ENCODE measurements around the gene PPARGC1A.

The PPARGC1A gene

GRCh38 chr4:23915459-23916132, 25.7 kb upstream of the PPARGC1A start:
- H4K20me1 ChIP-seq = no peaks in the 10 kb centered on the region
- no peaks in the 10 kb centered on the region for H3K36me3 ChIP-seq
- H3K4me1 ChIP-seq = no peaks in the 10 kb centered on the region
- no peak overlapping the region for H3K4me2 ChIP-seq
- no peaks in the 10 kb centered on the region for H3K9me3 ChIP-seq (replicated peaks in 1 of 11)
- H3K27ac ChIP-seq = no peak overlapping the region
- H3K9ac ChIP-seq = no peak overlapping the region
- H3K27me3 ChIP-seq = no peaks in the 10 kb centered on the region
- no peak overlapping the region for H3K4me3 ChIP-seq
- no peak for TF ChIP-seq Cebpa-rat (IDR thresholded peaks at IDR 0.05)

GRCh38 chr4:23911675-23912455, 22.0 kb upstream of the PPARGC1A start:
- H3K4me1 ChIP-seq = no peaks in the 10 kb centered on the region
- no peak overlapping the region for H3K9ac ChIP-seq
- H3K4me3 ChIP-seq = no peak overlapping the region
- H3K4me2 ChIP-seq = no peak overlapping the region
- H3K36me3 ChIP-seq = no peaks in the 10 kb centered on the region
- no peaks in the 10 kb centered on the region for H3K27me3 ChIP-seq
- no peak overlapping the region for H3K27ac ChIP-seq
- TF ChIP-seq Cebpa-rat (IDR thresholded peaks at IDR 0.05) = no peak
- H4K20me1 ChIP-seq = no peaks in the 10 kb centered on the region
- H3K9me3 ChIP-seq (replicated peaks in 1 of 11) = no peaks in the 10 kb centered on the region

DNA sequence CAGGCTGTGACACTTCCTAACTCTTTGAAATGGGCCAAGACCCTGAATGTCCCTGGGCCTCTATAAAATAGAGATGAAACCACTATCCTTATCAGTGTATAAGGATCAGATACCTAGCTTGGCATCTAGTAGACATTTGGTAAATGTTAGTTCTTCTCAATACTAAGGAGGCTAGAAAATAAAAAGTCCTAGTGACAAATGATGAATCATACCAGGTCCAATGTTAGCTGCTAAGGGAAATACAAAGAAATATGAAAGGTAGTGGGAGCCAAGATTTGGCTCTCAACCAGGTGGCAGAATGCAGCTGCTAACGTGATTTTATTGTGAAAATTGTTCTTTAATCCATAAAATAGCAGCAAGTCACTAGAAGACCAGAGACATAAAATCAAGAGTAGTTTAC, 19.8 kb upstream of the PPARGC1A start:
- Histone ChIP-seq H4K20me1 (no peaks in the 10 kb centered on the region), H3K9me3 (replicated peaks in 1 of 11) (no peaks in the 10 kb centered on the region), H3K4me1 (peaks cover 0 to 17% (median 7%) of the 10 kb centered on the region in 10 experiments; a peak in 8 of 20 replicates), H3K27ac (no peak overlapping the region), H3K9ac (no peak overlapping the region), H3K4me2 (no peak overlapping the region), H3K36me3 (no peaks in the 10 kb centered on the region), H3K4me3 (no peak overlapping the region), H3K27me3 (no peaks in the 10 kb centered on the region)
- TF ChIP-seq Cebpa-rat (IDR thresholded peaks at IDR 0.05) = no peak

DNA sequence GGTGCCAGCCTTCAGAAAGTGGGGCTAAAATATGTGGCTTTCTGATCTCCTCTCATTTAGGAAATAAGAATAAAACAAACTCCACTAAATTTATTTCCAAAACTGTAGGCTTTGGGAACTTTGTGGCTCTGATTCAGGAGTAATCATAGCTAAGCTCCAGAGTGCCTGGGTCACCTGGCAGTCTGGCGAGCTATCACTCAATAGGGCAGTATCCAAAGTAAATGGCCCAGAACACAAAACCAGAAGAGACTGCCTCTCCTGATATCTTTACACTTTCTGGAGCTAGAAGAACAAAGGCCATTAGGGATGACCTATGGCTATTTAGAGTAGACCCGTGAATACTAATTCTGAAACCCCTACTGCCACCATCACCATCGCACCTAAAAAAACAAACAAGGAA, 17.0 kb upstream of the PPARGC1A start:
- no peaks in the 10 kb centered on the region for H3K9me3 ChIP-seq (replicated peaks in 1 of 11)
- TF ChIP-seq Cebpa-rat (IDR thresholded peaks at IDR 0.05) = no peak
- no peaks in the 10 kb centered on the region for H3K27me3 ChIP-seq
- H3K36me3 ChIP-seq = no peaks in the 10 kb centered on the region
- no peaks in the 10 kb centered on the region for H4K20me1 ChIP-seq
- H3K4me1 ChIP-seq = peaks cover 0 to 29% (median 18%) of the 10 kb centered on the region in 10 experiments; a peak in 10 of 20 replicates
- no peak overlapping the region for H3K4me3 ChIP-seq
- no peak overlapping the region for H3K27ac ChIP-seq
- no peak overlapping the region for H3K9ac ChIP-seq
- H3K4me2 ChIP-seq = no peak overlapping the region

DNA sequence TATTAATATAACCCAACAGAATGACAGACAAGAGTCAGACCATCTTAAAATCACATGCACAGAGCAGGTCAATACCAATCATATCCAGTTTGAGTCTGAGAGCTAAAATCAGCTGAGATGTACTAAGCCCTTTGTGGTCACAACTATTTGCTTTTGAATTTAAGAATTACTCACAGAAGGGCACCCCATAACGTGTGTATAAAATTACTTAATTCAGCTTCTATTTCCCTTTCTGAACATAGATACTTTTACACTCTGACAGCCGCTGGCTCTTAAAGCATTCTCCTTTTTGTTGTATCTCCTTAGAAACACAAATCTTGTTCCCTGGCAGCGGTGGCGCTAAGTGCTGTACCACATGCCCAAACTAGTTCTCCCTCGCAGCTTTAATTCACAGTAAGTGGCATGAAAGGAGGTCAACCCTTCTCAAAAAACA, 14.8 kb upstream of the PPARGC1A start:
- H3K4me2 ChIP-seq = peak overlapping the region in 8 of 11 experiments; percentile 4 to 64 (median 38); a peak in 10 of 22 replicates
- TF ChIP-seq Cebpa-rat (IDR thresholded peaks at IDR 0.05) = no peak

DNA sequence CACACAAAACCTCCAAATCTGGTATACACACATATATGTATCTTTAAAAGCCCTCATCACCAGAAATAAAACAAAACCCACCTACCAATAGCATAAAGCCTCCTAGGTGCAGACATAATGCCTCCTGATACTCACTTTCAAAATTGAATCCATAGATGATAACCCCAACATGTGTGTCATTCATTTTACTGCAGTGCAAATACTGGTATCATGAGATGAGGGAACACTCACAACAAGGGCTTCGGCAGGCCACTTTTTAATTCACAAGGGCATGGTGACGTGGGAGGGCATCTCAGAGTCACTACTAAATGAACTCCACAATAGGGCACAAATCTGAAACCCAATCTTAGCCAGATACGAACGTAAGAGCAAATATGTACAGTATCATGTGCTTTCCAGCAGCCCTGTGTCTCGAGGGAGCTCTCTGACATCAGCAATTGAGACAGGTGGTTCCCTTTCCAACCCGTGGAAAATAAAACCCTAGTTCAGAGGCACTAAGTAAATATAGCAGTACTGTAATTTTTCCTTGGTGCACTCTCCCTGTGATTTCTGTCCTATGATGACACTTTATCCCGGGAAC, 14.1 kb upstream of the PPARGC1A start:
- Histone ChIP-seq H3K27me3 (no peaks in the 10 kb centered on the region), H3K36me3 (no peaks in the 10 kb centered on the region), H3K27ac (no peak overlapping the region), H3K4me3 (no peak overlapping the region), H3K9ac (no peak overlapping the region), H3K9me3 (replicated peaks in 1 of 11) (no peaks in the 10 kb centered on the region), H3K4me1 (peaks cover 0 to 29% (median 18%) of the 10 kb centered on the region in 10 experiments; a peak in 10 of 20 replicates), H4K20me1 (no peaks in the 10 kb centered on the region), H3K4me2 (peak overlapping the region in 8 of 11 experiments; percentile 4 to 64 (median 38); a peak in 12 of 22 replicates)
- TF ChIP-seq Cebpa-rat (IDR thresholded peaks at IDR 0.05) = no peak

More for the DNA sequence above, 14.8 kb upstream of the PPARGC1A start:
- no peak overlapping the region for H3K9ac ChIP-seq
- no peaks in the 10 kb centered on the region for H4K20me1 ChIP-seq
- H3K36me3 ChIP-seq = no peaks in the 10 kb centered on the region
- H3K27ac ChIP-seq = no peak overlapping the region
- no peaks in the 10 kb centered on the region for H3K27me3 ChIP-seq
- no peaks in the 10 kb centered on the region for H3K9me3 ChIP-seq (replicated peaks in 1 of 11)
- H3K4me1 ChIP-seq = peaks cover 0 to 29% (median 18%) of the 10 kb centered on the region in 10 experiments; a peak in 10 of 20 replicates
- H3K4me3 ChIP-seq = no peak overlapping the region

GRCh38 chr4:23902222-23902804, 12.5 kb upstream of the PPARGC1A start:
- H3K27ac ChIP-seq = no peak overlapping the region
- H3K4me1 ChIP-seq = peaks cover 0 to 29% (median 18%) of the 10 kb centered on the region in 10 experiments; a peak in 10 of 20 replicates
- H3K9me3 ChIP-seq (replicated peaks in 1 of 11) = no peaks in the 10 kb centered on the region
- H3K4me2 ChIP-seq = no peak overlapping the region
- H3K4me3 ChIP-seq = no peak overlapping the region
- H3K27me3 ChIP-seq = no peaks in the 10 kb centered on the region
- H3K36me3 ChIP-seq = no peaks in the 10 kb centered on the region
- no peak for TF ChIP-seq Cebpa-rat (IDR thresholded peaks at IDR 0.05)
- no peaks in the 10 kb centered on the region for H4K20me1 ChIP-seq
- no peak overlapping the region for H3K9ac ChIP-seq

DNA sequence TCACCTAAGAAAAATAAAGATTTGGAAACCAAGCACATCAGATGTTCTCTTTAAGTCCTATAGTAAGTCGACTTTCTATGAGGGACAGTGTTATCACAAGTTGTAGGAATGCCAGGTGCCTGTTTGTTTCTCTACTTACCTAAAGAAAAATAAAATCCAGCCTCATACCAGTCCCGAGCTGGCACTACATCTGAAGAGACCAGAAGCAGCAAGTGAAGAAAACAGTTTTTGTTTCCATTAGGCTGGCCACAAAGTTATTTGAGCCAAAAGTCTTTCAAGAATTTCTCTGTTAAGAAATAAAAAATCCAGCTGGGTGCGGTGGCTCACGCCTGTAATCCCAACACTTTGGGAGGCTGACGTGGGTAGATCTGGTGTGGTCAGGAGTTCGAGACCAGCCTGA, 10.8 kb upstream of the PPARGC1A start:
- Histone ChIP-seq H3K9ac (no peak overlapping the region), H4K20me1 (no peaks in the 10 kb centered on the region), H3K4me2 (no peak overlapping the region), H3K36me3 (no peaks in the 10 kb centered on the region), H3K27ac (no peak overlapping the region), H3K27me3 (no peaks in the 10 kb centered on the region), H3K4me3 (no peak overlapping the region), H3K9me3 (replicated peaks in 1 of 11) (no peaks in the 10 kb centered on the region), H3K4me1 (peaks cover 0 to 24% (median 15%) of the 10 kb centered on the region in 10 experiments; a peak in 10 of 20 replicates)
- no peak for TF ChIP-seq Cebpa-rat (IDR thresholded peaks at IDR 0.05)

- Histone ChIP-seq H3K9me3 (replicated peaks in 1 of 11) (no peaks in the 10 kb centered on the region), H3K27me3 (no peaks in the 10 kb centered on the region), H3K9ac (no peak overlapping the region), H3K4me1 (peaks cover 0 to 13% (median 9%) of the 10 kb centered on the region in 10 experiments; a peak in 10 of 20 replicates), H4K20me1 (no peaks in the 10 kb centered on the region), H3K4me2 (no peak overlapping the region), H3K27ac (no peak overlapping the region), H3K4me3 (no peak overlapping the region), H3K36me3 (no peaks in the 10 kb centered on the region)
- TF ChIP-seq Cebpa-rat (IDR thresholded peaks at IDR 0.05) = no peak
Observed at GRCh38 chr4:23899565-23899964, 9.7 kb upstream of the PPARGC1A start.

Measured in BLaER1 treated with 17β-estradiol and CSF1 and Interleukin-3, amounts not matched to agents 10 nM and 100 nM (cell line).